LHCN-M2 (cell line): ENCODE data around the gene KRTAP12-3. TPM values are rescaled to one million over a fixed set of nuclear protein-coding genes. Genes with fewer than 3 reads are reported as not detected.
"Not testable (repeated sequence)": the region's sequence is repeated elsewhere in the genome, so short reads cannot be mapped to it uniquely, and the experiment has no call there.

ENCODE experiments used
- DNase-seq: peaks from one replicate; pipeline ENCODE4 v3.0.0-alpha.2; 2012; ENCODE audit warnings: low read depth
- polyA plus RNA-seq: library from polyadenylated mRNA; unstranded; fragments of >200 nt; gene quantifications from one replicate; pipeline ENCODE4 v1.2.1, GENCODE V29; 2012; ENCODE audit warnings: missing spikeins
- total RNA-seq: library from RNA; depleted of rRNA; stranded (reverse); fragments of >200 nt; gene quantifications from 2 replicates; pipeline ENCODE4 v1.2.3, GENCODE V29; 2014; rRNA removed

Gene KRTAP12-3, protein sequence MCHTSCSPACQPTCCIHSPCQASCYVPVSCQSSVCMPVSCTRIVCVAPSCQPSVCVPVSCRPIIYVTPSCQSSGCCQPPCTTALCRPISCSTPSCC
- not detected in 2 replicates for total RNA-seq
- polyA plus RNA-seq, result not detected

DNA sequence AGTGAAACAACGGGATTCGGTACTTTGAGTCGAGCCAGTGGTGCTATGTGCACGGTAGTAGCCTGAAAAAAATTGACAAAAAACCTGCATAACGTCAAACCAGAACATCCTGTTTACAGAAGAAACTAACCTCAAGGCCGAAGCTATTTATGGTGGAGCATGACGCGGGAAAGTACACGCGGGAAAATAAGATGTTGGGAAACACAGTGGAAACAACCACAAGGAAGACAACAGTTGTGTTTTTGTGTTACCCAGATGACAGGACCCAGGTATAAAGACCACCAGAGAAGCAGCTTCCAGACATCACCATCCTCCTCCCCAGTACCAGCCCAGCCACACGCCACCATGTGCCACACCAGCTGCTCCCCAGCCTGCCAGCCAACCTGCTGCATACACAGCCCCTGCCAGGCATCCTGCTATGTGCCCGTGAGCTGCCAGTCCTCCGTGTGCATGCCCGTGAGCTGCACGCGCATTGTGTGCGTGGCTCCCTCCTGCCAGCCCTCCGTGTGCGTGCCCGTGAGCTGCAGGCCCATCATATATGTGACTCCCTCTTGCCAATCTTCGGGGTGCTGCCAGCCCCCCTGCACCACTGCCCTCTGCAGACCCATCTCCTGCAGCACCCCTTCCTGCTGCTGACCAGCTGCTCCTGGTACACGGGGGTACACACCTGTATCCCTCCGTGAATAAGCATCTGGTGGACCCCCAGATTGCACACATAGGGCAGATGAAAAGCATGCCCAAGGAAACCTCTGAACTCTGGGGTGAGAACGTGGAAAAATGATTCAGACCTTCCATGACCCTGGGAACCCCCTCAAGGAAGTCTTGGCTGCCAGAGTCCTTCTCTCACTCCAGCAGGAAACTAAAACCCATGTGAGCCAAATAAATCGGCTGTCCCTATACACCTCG is at the start of gene KRTAP12-3:
TSS of gene KRTAP12-3 (plus strand) at position 298 of the 906 bp plus-strand sequence. CDS start at position 346, 48 bp downstream.
- no peak for DNase-seq

GRCh38 chr21:44609193-44609592 is 48.5 kb upstream of the KRTAP12-3 start:
- no peak for DNase-seq

GRCh38 chr21:44610157-44610843 is 47.4 kb upstream of the KRTAP12-3 start:
- not testable (repeated sequence) for DNase-seq

GRCh38 chr21:44611551-44611950 is 46.2 kb upstream of the KRTAP12-3 start:
- no peak for DNase-seq

DNA sequence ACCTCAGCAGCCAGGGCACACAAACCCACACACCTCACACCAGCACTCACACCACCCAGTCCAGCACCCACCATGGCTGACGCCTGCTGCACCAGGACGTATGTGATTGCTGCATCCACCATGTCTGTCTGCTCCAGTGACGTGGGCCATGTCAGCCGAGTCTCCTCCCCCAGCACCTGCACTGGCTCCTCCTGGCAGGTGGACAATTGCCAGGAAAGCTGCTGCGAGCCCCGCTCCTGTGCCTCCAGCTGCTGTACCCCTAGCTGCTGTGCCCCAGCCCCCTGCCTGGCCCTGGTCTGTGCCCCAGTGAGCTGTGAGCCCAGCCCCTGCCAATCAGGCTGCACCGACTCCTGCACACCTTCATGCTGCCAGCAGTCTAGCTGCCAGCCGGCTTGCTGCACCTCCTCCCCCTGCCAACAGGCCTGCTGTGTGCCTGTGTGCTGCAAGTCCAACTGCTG is 45.7 kb upstream of the KRTAP12-3 start, which contains the start of gene KRTAP10-8:
TSS of gene KRTAP10-8 (plus strand) at position 51 of the 458 bp plus-strand sequence. CDS start at position 73, 22 bp downstream.
- no peak for DNase-seq

DNA sequence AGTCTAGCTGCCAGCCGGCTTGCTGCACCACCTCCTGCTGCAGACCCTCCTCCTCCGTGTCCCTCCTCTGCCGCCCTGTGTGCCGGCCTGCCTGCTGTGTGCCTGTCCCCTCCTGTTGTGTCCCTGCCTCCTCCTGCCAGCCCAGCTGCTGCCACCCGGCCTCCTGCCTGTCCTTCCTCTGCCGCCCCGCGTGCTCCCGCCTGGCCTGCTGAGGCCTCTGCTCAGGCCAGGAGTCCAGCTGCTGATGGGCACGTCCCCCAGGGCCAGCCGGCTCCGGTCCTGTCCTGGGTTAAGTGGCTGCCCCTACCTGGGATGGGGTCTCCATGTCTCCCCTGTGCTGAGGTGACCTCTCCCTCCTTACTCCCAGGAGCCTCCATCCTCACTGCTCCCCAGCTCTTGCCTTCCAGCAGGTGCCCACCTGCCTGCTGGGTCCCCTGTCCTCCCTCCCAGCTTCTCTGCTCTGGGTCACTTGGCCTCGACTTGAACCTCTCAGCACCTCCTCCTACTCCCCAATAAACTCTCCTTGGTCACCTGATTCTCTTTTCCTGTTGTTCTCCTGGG is 45.0 kb upstream of the KRTAP12-3 start:
- no peak for DNase-seq

- DNase-seq, result no peak
These were observed 44.2 kb upstream of the KRTAP12-3 start for GRCh38 chr21:44613386-44614155.

DNA sequence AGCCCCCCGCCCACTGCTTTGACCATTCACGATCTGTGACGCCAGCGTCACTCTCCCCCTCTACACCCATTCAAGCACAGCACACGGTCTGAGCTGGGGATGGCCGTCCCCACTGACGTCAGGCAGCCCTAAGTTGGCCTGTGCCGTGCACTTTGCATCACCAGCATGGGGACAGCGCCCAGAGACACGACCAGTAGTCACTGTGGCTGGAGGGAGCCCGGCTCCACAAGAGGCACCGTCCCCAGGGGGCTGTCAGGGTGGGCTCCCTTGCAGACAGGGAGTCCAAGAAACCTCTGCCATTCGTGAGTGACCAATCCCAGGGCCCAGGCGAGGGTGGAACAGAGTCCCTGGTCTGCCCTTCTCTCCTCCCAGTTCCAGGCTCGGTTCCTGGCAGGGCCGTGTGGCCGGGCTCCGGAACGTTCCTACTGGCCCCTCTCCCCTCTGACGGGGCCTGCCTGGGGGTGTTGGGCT is 43.5 kb upstream of the KRTAP12-3 start:
- no peak for DNase-seq

- no peak for DNase-seq
These were observed 42.8 kb upstream of the KRTAP12-3 start for GRCh38 chr21:44614961-44615391.

- no peak for DNase-seq
These were observed 42.3 kb upstream of the KRTAP12-3 start for GRCh38 chr21:44615466-44615865.

- no peak for DNase-seq
These were observed 41.7 kb upstream of the KRTAP12-3 start for GRCh38 chr21:44615911-44616590.

GRCh38 chr21:44616591-44616926 is 41.2 kb upstream of the KRTAP12-3 start:
- no peak for DNase-seq

GRCh38 chr21:44617071-44617501 is 40.6 kb upstream of the KRTAP12-3 start:
- no peak for DNase-seq

DNA sequence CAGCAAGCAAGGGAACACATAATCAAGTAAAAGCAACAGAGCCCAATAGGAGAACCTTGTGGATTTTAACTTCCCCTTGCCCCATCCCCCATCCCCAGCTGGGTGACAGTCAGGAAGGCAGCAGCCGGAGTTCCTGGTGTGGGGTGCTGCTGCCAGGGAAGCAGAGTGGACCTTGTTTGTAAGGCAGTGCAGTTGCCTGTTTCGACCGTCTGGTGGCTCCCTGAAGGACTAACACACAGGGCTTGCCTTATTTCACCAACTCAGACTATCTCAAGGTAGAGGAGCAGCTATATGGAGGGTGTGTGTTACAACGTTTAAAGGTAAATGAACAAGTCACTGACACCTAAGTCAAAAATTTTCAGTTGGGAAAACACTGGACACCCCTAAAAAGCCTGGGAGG is 39.2 kb upstream of the KRTAP12-3 start:
- no peak for DNase-seq

DNA sequence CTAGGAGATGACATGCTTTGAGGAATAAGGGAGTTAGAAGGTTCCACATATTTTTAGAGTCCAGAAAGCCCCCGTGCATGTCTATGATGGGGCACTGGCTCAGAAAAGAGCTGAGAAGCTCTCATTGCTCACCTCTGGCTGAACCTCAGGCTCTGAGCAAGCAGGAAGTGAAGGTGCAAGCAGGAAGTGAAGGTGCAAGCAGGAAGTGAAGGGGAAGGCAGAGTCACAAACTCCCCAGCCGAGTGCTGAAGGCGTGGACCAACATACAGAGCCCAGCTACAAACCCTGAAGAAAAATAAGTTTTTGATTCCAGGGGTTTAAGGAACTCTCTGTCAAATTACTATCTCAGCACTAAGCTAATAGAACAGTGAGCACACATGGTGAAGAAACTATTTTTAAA is 38.8 kb upstream of the KRTAP12-3 start:
- no peak for DNase-seq

GRCh38 chr21:44619886-44620285 is 37.8 kb upstream of the KRTAP12-3 start:
- DNase-seq, result no peak

- DNase-seq, result no peak
These were observed 34.2 kb upstream of the KRTAP12-3 start for GRCh38 chr21:44623575-44623974.

DNA sequence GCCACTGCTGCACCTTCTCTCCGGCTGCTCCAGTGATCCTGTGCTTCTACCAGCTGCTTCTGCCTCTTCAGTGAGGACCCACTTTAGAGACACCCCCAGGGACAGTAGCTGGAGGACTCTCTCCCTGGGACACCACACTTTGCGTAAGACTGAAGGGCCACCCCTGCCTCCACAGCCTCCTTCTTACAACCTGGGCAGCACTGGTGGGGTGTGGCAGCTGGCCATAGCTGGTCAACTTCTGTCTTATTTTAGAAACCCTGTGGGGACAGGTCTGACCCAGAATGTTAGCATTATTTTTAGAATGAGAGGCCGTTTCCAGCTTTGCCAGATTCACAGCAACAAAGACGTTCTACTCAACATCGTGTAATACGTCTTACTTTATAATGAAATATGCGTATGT is 32.0 kb upstream of the KRTAP12-3 start:
- no peak for DNase-seq

DNA sequence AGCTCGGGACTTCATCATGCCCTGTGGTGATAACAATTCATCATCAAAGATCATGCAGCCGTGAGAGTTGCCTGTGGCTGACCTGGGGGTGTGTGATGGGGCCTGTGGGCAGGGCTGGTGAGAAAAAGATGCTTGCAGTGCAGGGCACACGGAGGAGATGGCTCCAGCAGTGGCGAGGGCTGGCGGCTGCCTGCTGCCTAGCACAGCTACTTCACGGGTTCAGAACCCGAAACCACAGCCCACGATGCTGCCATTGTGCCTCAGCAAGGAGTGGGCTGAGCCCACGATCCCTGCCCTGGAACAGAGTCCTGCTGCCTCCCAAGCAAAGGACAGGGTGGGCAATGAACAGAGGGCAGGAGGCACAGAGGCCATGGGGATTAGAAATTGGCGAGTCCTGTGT is 31.5 kb upstream of the KRTAP12-3 start:
- no peak for DNase-seq

GRCh38 chr21:44626673-44627143 is 31.0 kb upstream of the KRTAP12-3 start, which contains the start of gene KRTAP10-9:
Gene KRTAP10-9, plus strand, starts transcription at chr21:44627093. Its CDS starts 79 bp downstream, at chr21:44627172.
- DNase-seq, result no peak
